ENCODE results near the gene LAMC3.

LAMC3 gene

GRCh38 chr9:131035548-131035947, 26.6 kb downstream of the LAMC3 start:
- in situ Hi-C loops (cut with MboI; ENCODE audit: low sequenced_read_pairs, unreplicated experiment): no loop called here
- no peak for TF ChIP-seq CTCF (IDR thresholded peaks at IDR 0.05; ENCODE audit: borderline replicate concordance, control extremely low read depth, extremely low read depth, insufficient read depth, missing control alignments)
- DNase-seq (ENCODE audit: low spot score): no peak

GRCh38 chr9:131036071-131036470, 27.1 kb downstream of the LAMC3 start:
- no peak for TF ChIP-seq CTCF (IDR thresholded peaks at IDR 0.05; ENCODE audit: borderline replicate concordance, control extremely low read depth, extremely low read depth, insufficient read depth, missing control alignments)
- DNase-seq (ENCODE audit: low spot score): no peak
- in situ Hi-C loops (cut with MboI; ENCODE audit: low sequenced_read_pairs, unreplicated experiment): no loop called here

GRCh38 chr9:131036529-131037334, 27.8 kb downstream of the LAMC3 start:
- no peak for TF ChIP-seq CTCF (IDR thresholded peaks at IDR 0.05; ENCODE audit: borderline replicate concordance, control extremely low read depth, extremely low read depth, insufficient read depth, missing control alignments)
- in situ Hi-C loops (cut with MboI; ENCODE audit: low sequenced_read_pairs, unreplicated experiment): no loop called here
- DNase-seq (ENCODE audit: low spot score): no peak

- no peak for DNase-seq (ENCODE audit: low spot score)
- in situ Hi-C loops (cut with MboI; ENCODE audit: low sequenced_read_pairs, unreplicated experiment): no loop called here
- TF ChIP-seq CTCF (IDR thresholded peaks at IDR 0.05; ENCODE audit: borderline replicate concordance, control extremely low read depth, extremely low read depth, insufficient read depth, missing control alignments): no peak
Measured at GRCh38 chr9:131037335-131038255, 28.6 kb downstream of the LAMC3 start.

GRCh38 chr9:131038256-131039128, 29.5 kb downstream of the LAMC3 start:
- no peak for DNase-seq (ENCODE audit: low spot score)
- in situ Hi-C loops (cut with MboI; ENCODE audit: low sequenced_read_pairs, unreplicated experiment): no loop called here
- TF ChIP-seq CTCF (IDR thresholded peaks at IDR 0.05; ENCODE audit: borderline replicate concordance, control extremely low read depth, extremely low read depth, insufficient read depth, missing control alignments): no peak
